Esophagus squamous epithelium (tissue), 4 donors: ENCODE results near the gene QDPR.

Experiments used
- POLR2A ChIP-seq, 4 donors: fragments of 450-650 bp; IDR thresholded peaks; one replicate each; pipeline ENCODE4 v1.6.1; 2017; ENCODE audit warnings: antibody characterized with exemption in 4 of 4, mild to moderate bottlenecking in 4 of 4, moderate library complexity in 3 of 4
- TF ChIP-seq, protein P1 (sequence below), 6 experiments: fragments of 450-650 bp in 4 of 6; fragments of 200-600 bp in 2 of 6; sonication (generic) in 2 of 6; IDR thresholded peaks; one replicate each; pipeline ENCODE4 v1.5.1; 2016 to 2019; ENCODE audit warnings: antibody characterized with exemption in 6 of 6, mild to moderate bottlenecking in 4 of 6, moderate library complexity in 4 of 6

DNA sequence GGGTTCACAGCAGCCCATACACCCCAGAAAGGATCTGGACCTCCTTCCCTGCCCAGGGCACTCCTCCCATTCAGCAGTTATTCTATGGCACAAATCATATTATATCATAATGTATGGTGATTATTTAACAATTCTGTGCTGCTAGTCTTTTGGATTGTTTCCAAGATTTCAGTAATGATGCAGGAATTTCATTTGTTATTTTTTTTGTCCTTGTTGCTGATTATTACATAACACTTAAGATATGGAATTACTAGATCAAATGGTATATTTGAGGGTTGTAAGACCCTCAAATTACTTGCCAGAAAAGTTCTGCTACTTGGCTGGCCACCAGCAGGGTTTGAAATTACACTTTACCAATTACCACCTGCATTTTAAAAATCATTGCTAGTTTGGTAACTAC is 36.4 kb downstream of the QDPR start:
- TF ChIP-seq, protein P1, sequence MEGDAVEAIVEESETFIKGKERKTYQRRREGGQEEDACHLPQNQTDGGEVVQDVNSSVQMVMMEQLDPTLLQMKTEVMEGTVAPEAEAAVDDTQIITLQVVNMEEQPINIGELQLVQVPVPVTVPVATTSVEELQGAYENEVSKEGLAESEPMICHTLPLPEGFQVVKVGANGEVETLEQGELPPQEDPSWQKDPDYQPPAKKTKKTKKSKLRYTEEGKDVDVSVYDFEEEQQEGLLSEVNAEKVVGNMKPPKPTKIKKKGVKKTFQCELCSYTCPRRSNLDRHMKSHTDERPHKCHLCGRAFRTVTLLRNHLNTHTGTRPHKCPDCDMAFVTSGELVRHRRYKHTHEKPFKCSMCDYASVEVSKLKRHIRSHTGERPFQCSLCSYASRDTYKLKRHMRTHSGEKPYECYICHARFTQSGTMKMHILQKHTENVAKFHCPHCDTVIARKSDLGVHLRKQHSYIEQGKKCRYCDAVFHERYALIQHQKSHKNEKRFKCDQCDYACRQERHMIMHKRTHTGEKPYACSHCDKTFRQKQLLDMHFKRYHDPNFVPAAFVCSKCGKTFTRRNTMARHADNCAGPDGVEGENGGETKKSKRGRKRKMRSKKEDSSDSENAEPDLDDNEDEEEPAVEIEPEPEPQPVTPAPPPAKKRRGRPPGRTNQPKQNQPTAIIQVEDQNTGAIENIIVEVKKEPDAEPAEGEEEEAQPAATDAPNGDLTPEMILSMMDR (IDR thresholded peaks at IDR 0.05): no peak
- TF ChIP-seq POLR2A (IDR thresholded peaks at IDR 0.05): no peak
